K562 (cell line): ENCODE results near the gene OR6Y1. TPM values are rescaled to one million over a fixed set of nuclear protein-coding genes. Genes with fewer than 3 reads are reported as not detected.

Experiments used
- ETV6 ChIP-seq, 3 experiments: fragments of 150-350 bp in 1 of 3; sonication (generic) in 1 of 3; formaldehyde crosslinking in 1 of 3; IDR thresholded peaks; 2 replicates each; pipeline versions ENCODE4 v1.6.1 to v1.8.0; 2014 to 2022; ENCODE audit warnings: borderline replicate concordance in 2 of 3, low read depth in 2 of 3, antibody characterized with exemption in 1 of 3, low read length in 1 of 3, mild to moderate bottlenecking in 1 of 3, missing genetic modification reagents in 1 of 3
- GABPB2 ChIP-seq: fragments of 250-450 bp; sonication (Bioruptor Pico); conservative IDR thresholded peaks from 2 replicates; pipeline ENCODE4 v1.5.1; 2021; ENCODE audit warnings: mild to moderate bottlenecking
- HDAC3 ChIP-seq: fragments of 450-650 bp; IDR thresholded peaks from 2 replicates; pipeline ENCODE4 v1.6.1; 2018; ENCODE audit warnings: borderline replicate concordance, mild to moderate bottlenecking, moderate library complexity; ENCODE audit not compliant: partially characterized antibody
- HMG20A ChIP-seq: fragments of 450-650 bp; formaldehyde crosslinking; conservative IDR thresholded peaks from 2 replicates; pipeline ENCODE4 v1.4.0; 2020; ENCODE audit warnings: mild to moderate bottlenecking, mixed read lengths
- NR2F6 ChIP-seq: fragments of 450-650 bp; formaldehyde crosslinking; IDR thresholded peaks from 2 replicates; pipeline ENCODE4 v1.4.0; 2020; ENCODE audit warnings: mild to moderate bottlenecking
- PTRF ChIP-seq: fragments of 450-650 bp; IDR thresholded peaks from 2 replicates; pipeline ENCODE4 v1.6.1; 2016; ENCODE audit warnings: mild to moderate bottlenecking, missing genetic modification characterization, missing compliant biosample characterization
- RHOXF2B ChIP-seq: fragments of 250-450 bp; sonication (Bioruptor Pico); conservative IDR thresholded peaks from 2 replicates; pipeline ENCODE4 v1.5.1; 2021
- SMARCB1 ChIP-seq: IDR thresholded peaks from 2 replicates; pipeline ENCODE4 v1.6.1; 2011; ENCODE audit warnings: improper control_type of control experiment, low read depth; ENCODE audit not compliant: insufficient read length
- ZNF133 ChIP-seq: fragments of 250-450 bp; sonication (Bioruptor Pico); IDR thresholded peaks from 2 replicates; pipeline ENCODE4 v1.4.0; 2020; ENCODE audit warnings: mild to moderate bottlenecking
- ZNF764 ChIP-seq: fragments of 250-450 bp; sonication (Bioruptor Pico); IDR thresholded peaks from 2 replicates; pipeline ENCODE4 v1.4.0; 2020; ENCODE audit warnings: low read depth, mild to moderate bottlenecking, moderate library complexity
- polyA plus RNA-seq, 8 experiments: library from polyadenylated mRNA; depleted of rRNA in 4 of 8; stranded (reverse) in 5 of 8; unstranded in 3 of 8; fragments of >200 nt; fragmentation: Nextera tagmentation in 2 of 8; fragmentation: Illumina TruSeq in 1 of 8; extraction: Ambion mirVana in 2 of 8; extraction: Trizol in 1 of 8; gene quantifications; 2 replicates each; pipeline versions ENCODE4 v1.2.1 to v1.2.3, GENCODE V29; 2011 to 2014; ENCODE audit warnings: inconsistent platforms in 1 of 8, missing spikeins in 1 of 8
- total RNA-seq, 7 experiments: library from RNA; depleted of rRNA in 6 of 7; stranded (reverse); fragments of >200 nt in 6 of 7; fragmentation: Illumina TruSeq in 2 of 7; extraction: Trizol in 2 of 7; gene quantifications; 2 replicates each; pipeline versions ENCODE4 v1.2.1 to v1.2.3, GENCODE V29; 2011 to 2021; ENCODE audit warnings: low replicate concordance in 1 of 7
- TF ChIP-seq, protein P1 (sequence below), 2 experiments: fragments of 450-650 bp in 1 of 2; sonication (generic) in 1 of 2; formaldehyde crosslinking in 1 of 2; IDR thresholded peaks; 2 replicates each; pipeline versions ENCODE4 v1.7.1 to v1.9.0; 2016 to 2022; ENCODE audit warnings: inconsistent platforms in 1 of 2, mild to moderate bottlenecking in 1 of 2, missing genetic modification reagents in 1 of 2
- TF ChIP-seq, protein P2 (sequence below): IDR thresholded peaks from 2 replicates; pipeline ENCODE4 v1.6.1; 2011; ENCODE audit not compliant: insufficient read length; ENCODE audit errors: extremely low read depth
- TF ChIP-seq, protein P3 (sequence below): fragments of 450-650 bp; IDR thresholded peaks from 2 replicates; pipeline ENCODE4 v1.6.1; 2016; ENCODE audit warnings: antibody characterized with exemption

The OR6Y1 gene
- total and polyA plus RNA-seq, 9 of the 15 experiments (the other 6 are each of a cell fraction or from before 2014, with no cell fraction given) = not detected

DNA sequence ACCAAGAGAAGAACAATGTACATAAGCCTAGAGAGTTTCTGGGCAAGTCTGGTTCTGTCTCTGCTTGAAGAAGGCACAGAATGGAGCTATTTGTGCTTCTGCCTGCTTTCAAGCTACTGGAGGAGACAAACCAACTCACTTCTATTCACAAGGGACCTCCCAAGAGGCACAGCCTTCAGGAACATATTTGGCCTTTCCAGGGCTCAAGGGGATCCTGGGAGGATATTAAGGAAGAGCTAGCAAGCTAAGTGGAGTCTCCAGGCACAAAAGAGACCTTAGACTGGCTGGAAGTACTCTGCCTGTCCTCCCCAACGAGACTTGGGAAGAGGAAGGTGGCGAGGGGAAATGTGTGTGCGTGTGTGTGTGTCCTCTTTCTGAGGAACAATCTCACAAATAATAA is at the start of gene OR6Y1 (continued):
- TF ChIP-seq, protein P1, sequence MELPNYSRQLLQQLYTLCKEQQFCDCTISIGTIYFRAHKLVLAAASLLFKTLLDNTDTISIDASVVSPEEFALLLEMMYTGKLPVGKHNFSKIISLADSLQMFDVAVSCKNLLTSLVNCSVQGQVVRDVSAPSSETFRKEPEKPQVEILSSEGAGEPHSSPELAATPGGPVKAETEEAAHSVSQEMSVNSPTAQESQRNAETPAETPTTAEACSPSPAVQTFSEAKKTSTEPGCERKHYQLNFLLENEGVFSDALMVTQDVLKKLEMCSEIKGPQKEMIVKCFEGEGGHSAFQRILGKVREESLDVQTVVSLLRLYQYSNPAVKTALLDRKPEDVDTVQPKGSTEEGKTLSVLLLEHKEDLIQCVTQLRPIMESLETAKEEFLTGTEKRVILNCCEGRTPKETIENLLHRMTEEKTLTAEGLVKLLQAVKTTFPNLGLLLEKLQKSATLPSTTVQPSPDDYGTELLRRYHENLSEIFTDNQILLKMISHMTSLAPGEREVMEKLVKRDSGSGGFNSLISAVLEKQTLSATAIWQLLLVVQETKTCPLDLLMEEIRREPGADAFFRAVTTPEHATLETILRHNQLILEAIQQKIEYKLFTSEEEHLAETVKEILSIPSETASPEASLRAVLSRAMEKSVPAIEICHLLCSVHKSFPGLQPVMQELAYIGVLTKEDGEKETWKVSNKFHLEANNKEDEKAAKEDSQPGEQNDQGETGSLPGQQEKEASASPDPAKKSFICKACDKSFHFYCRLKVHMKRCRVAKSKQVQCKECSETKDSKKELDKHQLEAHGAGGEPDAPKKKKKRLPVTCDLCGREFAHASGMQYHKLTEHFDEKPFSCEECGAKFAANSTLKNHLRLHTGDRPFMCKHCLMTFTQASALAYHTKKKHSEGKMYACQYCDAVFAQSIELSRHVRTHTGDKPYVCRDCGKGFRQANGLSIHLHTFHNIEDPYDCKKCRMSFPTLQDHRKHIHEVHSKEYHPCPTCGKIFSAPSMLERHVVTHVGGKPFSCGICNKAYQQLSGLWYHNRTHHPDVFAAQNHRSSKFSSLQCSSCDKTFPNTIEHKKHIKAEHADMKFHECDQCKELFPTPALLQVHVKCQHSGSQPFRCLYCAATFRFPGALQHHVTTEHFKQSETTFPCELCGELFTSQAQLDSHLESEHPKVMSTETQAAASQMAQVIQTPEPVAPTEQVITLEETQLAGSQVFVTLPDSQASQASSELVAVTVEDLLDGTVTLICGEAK (IDR thresholded peaks at IDR 0.05) = no peak
- TF ChIP-seq, protein P1 (CRISPR knock-in tag; IDR thresholded peaks at IDR 0.05) = no peak
- TF ChIP-seq PTRF (no peak), NR2F6 (no peak), HMG20A (no peak), ETV6 (IDR thresholded peaks at IDR 0.05; ENCODE audit: borderline replicate concordance in 1 of 2, low read depth in 2 of 2, low read length in 1 of 2) (no peak), ETV6 (CRISPR knock-in tag; IDR thresholded peaks at IDR 0.05; ENCODE audit: borderline replicate concordance) (no peak), RHOXF2B (CRISPR knock-in tag) (no peak), ZNF133 (no peak), SMARCB1 (no peak), HDAC3 (no peak), ZNF764 (CRISPR knock-in tag) (no peak), GABPB2 (CRISPR knock-in tag) (no peak)
- TF ChIP-seq, protein P2, sequence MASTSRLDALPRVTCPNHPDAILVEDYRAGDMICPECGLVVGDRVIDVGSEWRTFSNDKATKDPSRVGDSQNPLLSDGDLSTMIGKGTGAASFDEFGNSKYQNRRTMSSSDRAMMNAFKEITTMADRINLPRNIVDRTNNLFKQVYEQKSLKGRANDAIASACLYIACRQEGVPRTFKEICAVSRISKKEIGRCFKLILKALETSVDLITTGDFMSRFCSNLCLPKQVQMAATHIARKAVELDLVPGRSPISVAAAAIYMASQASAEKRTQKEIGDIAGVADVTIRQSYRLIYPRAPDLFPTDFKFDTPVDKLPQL = no peak
- TF ChIP-seq, protein P3, sequence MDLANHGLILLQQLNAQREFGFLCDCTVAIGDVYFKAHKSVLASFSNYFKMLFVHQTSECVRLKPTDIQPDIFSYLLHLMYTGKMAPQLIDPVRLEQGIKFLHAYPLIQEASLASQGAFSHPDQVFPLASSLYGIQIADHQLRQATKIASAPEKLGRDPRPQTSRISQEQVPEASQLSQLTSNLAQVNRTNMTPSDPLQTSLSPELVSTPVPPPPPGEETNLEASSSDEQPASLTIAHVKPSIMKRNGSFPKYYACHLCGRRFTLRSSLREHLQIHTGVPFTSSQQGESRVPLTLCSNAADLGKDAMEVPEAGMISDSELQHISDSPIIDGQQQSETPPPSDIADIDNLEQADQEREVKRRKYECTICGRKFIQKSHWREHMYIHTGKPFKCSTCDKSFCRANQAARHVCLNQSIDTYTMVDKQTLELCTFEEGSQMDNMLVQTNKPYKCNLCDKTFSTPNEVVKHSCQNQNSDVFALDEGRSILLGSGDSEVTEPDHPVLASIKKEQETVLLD = no peak
